NT2/D1 (cell line): Measurements from ENCODE around the gene ZBTB20.
"Not testable (repeated sequence)": the region's sequence is repeated elsewhere in the genome, so short reads cannot be mapped to it uniquely, and the experiment has no call there.

Experiments
- DNase-seq: peaks from one replicate; pipeline ENCODE4 v3.0.0-alpha.2; 2011; ENCODE audit warnings: low read depth, low spot score
- H3K27me3 ChIP-seq: 2 replicates; pipeline ENCODE4 v1.6.0; 2011; ENCODE audit warnings: mild to moderate bottlenecking; ENCODE audit not compliant: insufficient read length, insufficient read depth
- H3K36me3 ChIP-seq: 2 replicates; pipeline ENCODE4 v1.6.1; 2011; ENCODE audit warnings: mild to moderate bottlenecking, low read length, mixed read lengths; ENCODE audit not compliant: insufficient read depth, insufficient read length
- H3K4me1 ChIP-seq: 2 replicates; pipeline ENCODE4 v1.5.1; 2011; ENCODE audit not compliant: insufficient read depth, insufficient read length
- H3K4me3 ChIP-seq: 2 replicates; pipeline ENCODE4 v1.5.1; 2011; ENCODE audit warnings: low read depth; ENCODE audit not compliant: insufficient read length
- H3K9ac ChIP-seq: 2 replicates; pipeline ENCODE4 v1.6.0; 2011; ENCODE audit warnings: low read depth; ENCODE audit not compliant: insufficient read length
- H3K9me3 ChIP-seq: 2 replicates; pipeline ENCODE4 v1.5.1; 2011; ENCODE audit warnings: mild to moderate bottlenecking, low read length; ENCODE audit not compliant: insufficient read depth
- SUZ12 ChIP-seq: IDR thresholded peaks from 2 replicates; pipeline ENCODE4 v1.6.1; 2011; ENCODE audit not compliant: insufficient read length, insufficient read depth; ENCODE audit errors: extremely low read depth
- YY1 ChIP-seq: IDR thresholded peaks from 2 replicates; pipeline ENCODE4 v1.6.1; 2011; ENCODE audit not compliant: insufficient read length, insufficient read depth
- ZNF274 ChIP-seq: IDR thresholded peaks from 2 replicates; pipeline ENCODE4 v1.6.1; 2011; ENCODE audit warnings: mild to moderate bottlenecking, low read depth, low read length

The ZBTB20 gene

DNA sequence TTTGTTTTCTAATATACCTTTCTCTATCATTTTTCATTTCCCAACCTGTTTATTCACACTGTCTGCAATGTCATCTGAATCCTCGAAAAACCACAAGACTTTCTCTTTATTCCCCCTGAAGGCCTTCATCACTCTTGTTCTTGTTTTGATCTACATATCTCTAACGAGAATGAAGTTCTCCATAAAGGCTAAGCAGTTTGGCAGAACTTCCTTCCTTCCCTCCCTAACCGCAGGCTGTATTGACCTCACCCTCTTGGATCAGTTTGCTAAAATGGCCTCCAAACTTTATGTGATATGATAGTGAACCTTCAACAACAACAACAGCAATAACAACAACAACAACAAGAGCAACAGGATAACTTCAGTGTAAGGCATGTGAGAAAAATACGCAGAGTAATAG is 460.5 kb downstream of the ZBTB20 start:
- Histone ChIP-seq H3K9me3 (no peaks in the 10 kb centered on the region), H3K36me3 (no peaks in the 10 kb centered on the region), H3K9ac (no peak overlapping the region), H3K27me3 (no peaks in the 10 kb centered on the region), H3K4me1 (no peaks in the 10 kb centered on the region), H3K4me3 (no peak overlapping the region)
- TF ChIP-seq ZNF274, result no peak
- TF ChIP-seq SUZ12, result no peak
- no peak for TF ChIP-seq YY1
- DNase-seq, result no peak

DNA sequence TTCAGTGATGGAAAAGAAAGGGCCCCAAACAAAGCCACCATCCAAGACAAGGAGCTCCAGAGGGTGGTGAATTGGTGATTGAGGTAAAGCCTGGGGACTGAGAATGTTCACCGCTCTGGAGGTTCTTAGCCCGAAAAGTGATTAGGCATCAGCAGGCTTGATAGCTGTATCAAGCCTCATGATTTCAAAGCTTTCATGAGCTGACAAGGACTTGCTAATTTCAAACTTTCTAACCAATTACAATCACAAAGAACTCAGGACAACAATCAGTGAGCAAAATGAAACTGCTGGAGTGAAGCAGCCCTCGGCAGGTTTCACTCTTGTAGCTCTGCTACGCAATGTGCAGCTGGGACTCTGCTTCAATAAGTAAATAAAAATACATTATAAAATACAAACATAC is 461.9 kb downstream of the ZBTB20 start:
- no peak for TF ChIP-seq ZNF274
- no peaks in the 10 kb centered on the region for H3K36me3 ChIP-seq
- no peak for DNase-seq
- H3K4me3 ChIP-seq, result no peak overlapping the region
- H3K9ac ChIP-seq, result no peak overlapping the region
- H3K9me3 ChIP-seq, result no peaks in the 10 kb centered on the region
- H3K27me3 ChIP-seq, result no peaks in the 10 kb centered on the region
- no peaks in the 10 kb centered on the region for H3K4me1 ChIP-seq

DNA sequence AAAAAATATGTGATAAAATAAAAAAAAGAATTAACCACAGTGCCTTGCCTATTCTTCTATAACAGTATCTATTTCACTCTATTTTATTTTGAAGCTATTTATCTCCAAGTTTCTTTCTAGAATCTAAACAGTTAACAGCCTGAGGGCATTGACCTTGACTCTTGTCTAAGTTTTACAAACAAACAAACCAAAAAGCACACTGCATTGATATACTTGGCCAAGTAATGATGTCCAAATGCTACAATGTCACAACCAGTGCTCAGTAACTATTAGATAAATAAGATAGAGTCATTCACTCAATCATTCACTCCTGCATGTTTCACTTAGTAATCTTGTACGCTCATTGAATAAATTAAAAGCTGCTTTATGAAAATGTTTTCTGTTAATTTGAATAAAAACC is 466.8 kb downstream of the ZBTB20 start:
- Histone ChIP-seq H3K9me3 (no peaks in the 10 kb centered on the region), H3K36me3 (no peaks in the 10 kb centered on the region), H3K9ac (no peak overlapping the region), H3K27me3 (no peaks in the 10 kb centered on the region), H3K4me1 (no peaks in the 10 kb centered on the region), H3K4me3 (no peak overlapping the region)
- DNase-seq, result no peak
- no peak for TF ChIP-seq SUZ12
- TF ChIP-seq ZNF274, result no peak
- TF ChIP-seq YY1, result no peak

DNA sequence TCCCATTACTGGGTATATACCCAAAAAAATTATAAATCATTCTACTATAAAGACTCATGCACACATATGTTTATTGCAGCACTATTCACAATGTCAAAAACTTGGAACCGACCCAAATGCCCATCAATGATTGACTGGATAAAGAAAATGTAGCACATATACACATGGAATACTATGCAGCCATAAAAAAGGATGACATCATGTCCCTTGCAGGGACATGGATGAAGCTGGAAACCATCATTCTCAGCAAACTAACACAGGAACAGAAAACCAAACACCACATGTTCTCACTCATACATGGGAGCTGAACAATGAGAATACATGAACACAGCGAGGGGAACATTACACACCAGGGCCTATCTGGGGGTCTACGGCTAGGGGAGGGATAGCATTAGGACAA is 467.3 kb downstream of the ZBTB20 start:
- not testable (repeated sequence) for H3K4me3 ChIP-seq, H3K4me1 ChIP-seq, H3K36me3 ChIP-seq, H3K9me3 ChIP-seq, H3K27me3 ChIP-seq, DNase-seq, H3K9ac ChIP-seq

DNA sequence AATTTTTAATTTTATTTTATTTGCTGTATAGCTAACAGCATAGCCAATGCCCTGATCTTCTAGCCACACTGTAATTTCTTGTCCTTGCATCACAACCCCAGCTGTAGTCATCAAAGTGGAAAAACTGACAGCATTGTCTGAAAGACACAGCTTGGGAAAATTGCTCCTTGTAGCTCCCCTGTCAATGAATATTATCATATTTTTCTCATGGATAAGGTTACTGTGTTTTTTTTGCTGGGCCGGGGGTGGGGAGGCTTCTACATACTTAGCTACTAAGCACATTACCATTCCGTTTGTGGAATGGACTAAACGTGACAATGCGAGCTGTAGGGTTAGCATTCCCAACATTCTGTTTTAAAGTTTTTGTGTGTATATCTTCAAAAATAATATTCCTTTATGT is 472.0 kb downstream of the ZBTB20 start:
- H3K4me3 ChIP-seq, result no peak overlapping the region
- H3K4me1 ChIP-seq, result no peaks in the 10 kb centered on the region
- H3K27me3 ChIP-seq, result no peaks in the 10 kb centered on the region
- no peak for TF ChIP-seq SUZ12
- no peak for TF ChIP-seq YY1
- H3K9ac ChIP-seq, result no peak overlapping the region
- DNase-seq, result no peak
- H3K36me3 ChIP-seq, result no peaks in the 10 kb centered on the region
- H3K9me3 ChIP-seq, result no peaks in the 10 kb centered on the region

DNA sequence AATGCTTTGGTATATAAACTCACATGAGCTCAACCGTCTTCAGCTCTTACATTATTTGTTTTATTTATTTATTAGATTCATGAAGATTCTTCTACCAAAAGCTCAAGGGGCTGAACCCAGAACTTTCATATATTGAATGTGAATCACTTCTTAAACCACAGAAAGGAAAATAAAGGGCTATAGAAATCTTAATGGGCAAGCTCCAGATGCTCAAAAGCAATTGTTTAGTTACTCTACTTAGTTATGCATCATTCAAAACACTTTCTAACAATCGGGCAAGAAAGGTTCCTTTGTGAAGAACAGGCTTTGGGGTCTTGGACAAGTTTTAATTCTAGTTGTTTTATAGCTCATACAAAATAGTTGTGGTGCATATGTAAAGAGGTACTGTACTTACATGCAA is 473.1 kb downstream of the ZBTB20 start:
- no peaks in the 10 kb centered on the region for H3K9me3 ChIP-seq
- TF ChIP-seq YY1, result no peak
- no peak for TF ChIP-seq SUZ12
- TF ChIP-seq ZNF274, result no peak
- DNase-seq, result no peak

DNA sequence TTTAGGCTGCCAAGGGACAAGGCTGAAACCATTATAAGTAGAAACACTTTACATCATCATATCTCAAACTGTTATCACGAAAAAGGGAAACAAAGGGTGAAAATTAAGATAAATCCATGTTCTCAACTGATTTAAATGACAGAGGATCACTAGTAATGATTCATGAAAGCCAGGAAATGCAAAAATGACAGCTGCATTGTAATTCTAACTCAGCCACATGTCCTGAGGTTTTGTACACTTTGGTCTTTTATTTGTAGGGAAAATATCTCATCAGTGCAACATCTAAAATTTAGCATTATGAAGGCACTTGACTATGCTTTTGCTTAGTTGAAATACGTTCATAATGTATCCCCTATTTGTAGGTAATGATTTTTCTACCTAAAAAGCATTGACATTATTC is 473.6 kb downstream of the ZBTB20 start:
- TF ChIP-seq ZNF274 (no peak), YY1 (no peak), SUZ12 (no peak)
- Histone ChIP-seq H3K27me3 (no peaks in the 10 kb centered on the region), H3K36me3 (no peaks in the 10 kb centered on the region), H3K4me3 (no peak overlapping the region), H3K4me1 (no peaks in the 10 kb centered on the region), H3K9ac (no peak overlapping the region), H3K9me3 (no peaks in the 10 kb centered on the region)
- DNase-seq, result no peak

More for the DNA sequence above, 473.1 kb downstream of the ZBTB20 start:
- H3K4me3 ChIP-seq, result no peak overlapping the region
- H3K27me3 ChIP-seq, result no peaks in the 10 kb centered on the region
- H3K4me1 ChIP-seq, result no peaks in the 10 kb centered on the region
- H3K9ac ChIP-seq, result no peak overlapping the region
- no peaks in the 10 kb centered on the region for H3K36me3 ChIP-seq

DNA sequence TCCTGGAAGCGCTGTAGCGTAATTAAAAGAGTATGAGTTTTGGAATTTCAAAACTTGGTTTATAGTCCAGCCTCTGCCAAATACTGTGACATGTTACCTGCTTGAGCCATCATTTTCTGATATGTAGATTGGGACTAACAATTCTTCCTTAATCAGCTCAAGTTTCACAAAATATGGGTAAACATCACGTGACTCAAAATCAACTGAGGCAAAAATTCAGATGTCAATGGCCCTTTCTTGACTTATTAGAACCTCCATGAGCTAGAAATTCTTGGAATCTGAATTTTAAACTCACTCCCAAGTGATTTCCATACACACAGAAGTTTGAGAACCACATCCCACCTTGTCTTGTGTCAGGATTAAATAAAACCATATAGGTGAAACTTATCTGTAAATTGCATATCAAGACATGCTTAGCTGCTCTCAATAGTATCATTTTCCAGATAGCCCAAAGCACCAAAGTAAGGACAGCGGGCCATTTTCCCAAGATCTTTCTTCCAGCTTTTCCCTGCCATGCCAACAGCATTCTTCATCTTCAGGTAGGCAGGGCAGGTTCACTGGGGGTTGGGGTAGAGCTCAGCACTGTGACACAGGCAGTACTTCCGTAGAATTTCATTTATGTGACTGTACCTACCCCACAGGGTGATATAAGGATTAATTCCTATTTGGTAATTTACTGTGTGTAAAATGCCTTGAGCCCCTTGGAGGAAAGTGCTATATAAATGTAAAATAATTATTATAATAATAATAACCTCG is 474.2 kb downstream of the ZBTB20 start:
- H3K36me3 ChIP-seq, result no peaks in the 10 kb centered on the region
- H3K9ac ChIP-seq, result no peak overlapping the region
- H3K4me1 ChIP-seq, result no peaks in the 10 kb centered on the region
- no peaks in the 10 kb centered on the region for H3K27me3 ChIP-seq
- no peak for TF ChIP-seq ZNF274
- no peak for TF ChIP-seq SUZ12
- no peak for TF ChIP-seq YY1
- H3K9me3 ChIP-seq, result no peaks in the 10 kb centered on the region
- H3K4me3 ChIP-seq, result no peak overlapping the region
- no peak for DNase-seq
